ENCODE data around the gene MACROD2. TPM values are rescaled to one million over a fixed set of nuclear protein-coding genes. Genes with fewer than 3 reads are reported as not detected.

MACROD2 gene
- total and polyA plus RNA-seq, 2 experiments from 2014 or later: 2.8 to 4.3 TPM

- TF ChIP-seq ZNF462 (CRISPR knock-in tag; IDR thresholded peaks at IDR 0.05) (no peak), POLR2AphosphoS5 (IDR thresholded peaks at IDR 0.05; ENCODE audit: low read depth) (no peak)
Observed at GRCh38 chr20:16013631-16014030, 2018.3 kb downstream of the MACROD2 start (continued).

GRCh38 chr20:16014436-16014835, 2019.1 kb downstream of the MACROD2 start:
- no peak overlapping the region for H3K27ac Mint-ChIP-seq
- TF ChIP-seq ZNF331 (CRISPR knock-in tag; IDR thresholded peaks at IDR 0.05; ENCODE audit: low read depth): no peak
- TF ChIP-seq REST (IDR thresholded peaks at IDR 0.05; ENCODE audit: unreplicated experiment): no peak
- no peak for TF ChIP-seq STAT1 (IDR thresholded peaks at IDR 0.05; ENCODE audit: unreplicated experiment)
- TF ChIP-seq CTCF (conservative IDR thresholded peaks at IDR 0.05; ENCODE audit: low read depth in 2 of 2): no peak
- TF ChIP-seq CREB1 (CRISPR knock-in tag; IDR thresholded peaks at IDR 0.05; ENCODE audit: low read depth): no peak
- no peak for TF ChIP-seq JUNB (IDR thresholded peaks at IDR 0.05; ENCODE audit: unreplicated experiment)
- no peak for TF ChIP-seq EZH2phosphoT487 (IDR thresholded peaks at IDR 0.05; ENCODE audit: unreplicated experiment)
- TF ChIP-seq EZH2 (IDR thresholded peaks at IDR 0.05; ENCODE audit: low read depth, unreplicated experiment): no peak
- no peak for TF ChIP-seq ETS1 (IDR thresholded peaks at IDR 0.05)
- no peaks in the 10 kb centered on the region for H3K27me3 ChIP-seq (ENCODE audit: insufficient read depth)
- H3K36me3 Mint-ChIP-seq (ENCODE audit: low read depth): no peaks in the 10 kb centered on the region; the same call in 2 of the 3 replicates
- no peaks in the 10 kb centered on the region for H3K36me3 ChIP-seq (ENCODE audit: insufficient read depth)
- peaks cover 2% of the 10 kb centered on the region; the same call in 1 of the 3 replicates for H3K4me1 Mint-ChIP-seq
- no peak overlapping the region for H3K27ac ChIP-seq (ENCODE audit: low read depth)
- DNase-seq (ENCODE audit: low spot score) (no peak), ATAC-seq (no peak)
- H3K4me1 ChIP-seq (ENCODE audit: insufficient read depth): no peaks in the 10 kb centered on the region
- H3K9me3 Mint-ChIP-seq: no peaks in the 10 kb centered on the region; the same call in 2 of the 3 replicates
- no peaks in the 10 kb centered on the region for H3K79me2 ChIP-seq (replicated peaks; ENCODE audit: insufficient read depth)
- H3K27me3 Mint-ChIP-seq (ENCODE audit: insufficient read depth, low read depth, poor library complexity): peaks cover 2% of the 10 kb centered on the region
- no peak overlapping the region for H3K4me3 Mint-ChIP-seq
- no peaks in the 10 kb centered on the region for H4K20me1 ChIP-seq (replicated peaks; ENCODE audit: insufficient read depth)
- H2AFZ ChIP-seq: no peak overlapping the region
- no peak overlapping the region for H3K4me3 ChIP-seq
- peaks cover 11% of the 10 kb centered on the region for H3K9me2 ChIP-seq (ENCODE audit: insufficient read depth)
- no peaks in the 10 kb centered on the region for H3F3A ChIP-seq (replicated peaks; ENCODE audit: low read depth)
- no peak overlapping the region for H3K4me2 ChIP-seq

Data from GM23338 (cell line).